Stimulated activated naive CD8-positive, alpha-beta T cell treated with anti-CD3 and anti-CD28 coated beads, Interleukin-15, Interleukin-2, amounts not matched to agents 100 ng/mL and 50 ng/mL, for 24 hours (primary cell): ENCODE measurements around the gene LYVE1.

ENCODE experiments used
- H3K27ac Mint-ChIP-seq: one replicate; pipeline ENCODE4 v1.8.0; 2021; ENCODE audit warnings: mild to moderate bottlenecking, mixed read lengths
- H3K27me3 Mint-ChIP-seq: one replicate; pipeline ENCODE4 v1.8.0; 2021; ENCODE audit warnings: mixed read lengths
- H3K36me3 Mint-ChIP-seq: one replicate; pipeline ENCODE4 v1.8.0; 2021; ENCODE audit warnings: low read depth, mixed read lengths
- H3K4me1 Mint-ChIP-seq: one replicate; pipeline ENCODE4 v1.8.0; 2021; ENCODE audit warnings: low read depth, mixed read lengths
- H3K4me3 Mint-ChIP-seq: one replicate; pipeline ENCODE4 v1.8.0; 2021; ENCODE audit warnings: mild to moderate bottlenecking, mixed read lengths
- H3K9me3 Mint-ChIP-seq: one replicate; pipeline ENCODE4 v1.8.0; 2021; ENCODE audit warnings: mixed read lengths

The LYVE1 gene

GRCh38 chr11:10551845-10552352 is 16.6 kb downstream of the LYVE1 start:
- Mint-ChIP-seq H3K27me3 (peaks cover 8% of the 10 kb centered on the region), H3K4me3 (no peak overlapping the region), H3K9me3 (peaks cover 4% of the 10 kb centered on the region), H3K4me1 (no peaks in the 10 kb centered on the region), H3K27ac (no peak overlapping the region), H3K36me3 (no peaks in the 10 kb centered on the region)

DNA sequence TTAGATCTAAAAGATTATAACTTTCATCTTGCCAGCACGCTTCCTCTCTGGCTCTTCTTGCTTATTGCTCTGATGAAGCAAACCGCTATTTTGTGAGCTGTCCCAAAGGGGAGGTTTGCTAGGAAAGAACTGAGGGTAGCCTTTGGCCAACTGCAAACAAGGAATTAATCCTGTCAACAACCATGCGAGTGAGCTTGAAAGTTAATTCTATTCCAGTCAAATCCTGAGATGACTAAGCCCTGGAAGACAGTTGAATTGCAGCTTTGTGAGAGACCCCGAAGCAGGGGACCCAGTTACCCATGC is 17.2 kb downstream of the LYVE1 start:
- H3K27ac Mint-ChIP-seq = no peak overlapping the region

DNA sequence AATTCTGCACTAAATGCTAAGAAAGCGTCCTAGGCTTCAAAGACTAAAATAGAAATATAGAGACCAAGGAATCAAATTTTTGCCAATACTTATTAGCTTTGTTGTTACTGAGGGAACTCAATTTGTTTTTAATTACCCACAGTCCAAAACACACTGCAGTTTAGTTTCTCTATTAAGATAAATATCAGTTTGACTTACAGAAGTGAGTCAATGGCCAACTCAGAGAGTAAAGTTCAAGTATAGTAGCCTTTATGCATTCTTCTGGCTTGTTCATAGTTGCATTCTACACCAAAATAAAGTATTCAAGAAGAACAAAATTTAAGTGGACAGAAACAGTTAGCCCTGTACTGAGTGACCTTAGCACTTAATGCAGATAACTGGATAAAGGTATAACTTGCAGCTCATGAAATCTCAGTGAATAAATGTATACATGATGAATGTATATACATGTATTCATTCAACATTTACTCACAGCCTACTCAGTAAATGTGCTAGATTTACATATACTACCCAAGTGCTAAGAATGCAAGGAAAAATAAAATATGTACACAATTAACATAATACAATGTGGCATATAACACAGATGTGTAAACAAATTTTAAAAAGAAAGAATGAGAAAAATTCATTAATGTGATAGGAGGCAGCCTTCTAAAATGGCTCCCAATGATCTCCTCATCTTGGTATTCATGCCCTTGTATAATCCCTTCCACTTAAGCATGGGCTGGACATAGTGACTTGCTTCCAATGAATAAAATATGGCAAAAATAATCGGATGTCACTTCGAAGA is 17.8 kb downstream of the LYVE1 start:
- H3K27me3 Mint-ChIP-seq = peaks cover 6% of the 10 kb centered on the region
- no peak overlapping the region for H3K4me3 Mint-ChIP-seq
- H3K9me3 Mint-ChIP-seq = peaks cover 4% of the 10 kb centered on the region
- no peaks in the 10 kb centered on the region for H3K36me3 Mint-ChIP-seq
- no peak overlapping the region for H3K27ac Mint-ChIP-seq
- no peaks in the 10 kb centered on the region for H3K4me1 Mint-ChIP-seq

More for the DNA sequence above, 17.2 kb downstream of the LYVE1 start:
- Mint-ChIP-seq H3K27me3 (peaks cover 8% of the 10 kb centered on the region), H3K9me3 (peaks cover 4% of the 10 kb centered on the region), H3K4me1 (no peaks in the 10 kb centered on the region), H3K36me3 (no peaks in the 10 kb centered on the region), H3K4me3 (no peak overlapping the region)

- H3K36me3 Mint-ChIP-seq = no peaks in the 10 kb centered on the region
- H3K27me3 Mint-ChIP-seq = no peaks in the 10 kb centered on the region
- no peaks in the 10 kb centered on the region for H3K9me3 Mint-ChIP-seq
- H3K4me1 Mint-ChIP-seq = peaks cover 16% of the 10 kb centered on the region
- no peak overlapping the region for H3K4me3 Mint-ChIP-seq
- H3K27ac Mint-ChIP-seq = no peak overlapping the region
Measured at GRCh38 chr11:10544491-10545465, 23.7 kb downstream of the LYVE1 start.

- Mint-ChIP-seq H3K9me3 (no peaks in the 10 kb centered on the region), H3K4me3 (no peak overlapping the region), H3K27me3 (no peaks in the 10 kb centered on the region), H3K27ac (no peak overlapping the region), H3K4me1 (peaks cover 23% of the 10 kb centered on the region), H3K36me3 (no peaks in the 10 kb centered on the region)
Measured at GRCh38 chr11:10543782-10544181, 24.7 kb downstream of the LYVE1 start.

DNA sequence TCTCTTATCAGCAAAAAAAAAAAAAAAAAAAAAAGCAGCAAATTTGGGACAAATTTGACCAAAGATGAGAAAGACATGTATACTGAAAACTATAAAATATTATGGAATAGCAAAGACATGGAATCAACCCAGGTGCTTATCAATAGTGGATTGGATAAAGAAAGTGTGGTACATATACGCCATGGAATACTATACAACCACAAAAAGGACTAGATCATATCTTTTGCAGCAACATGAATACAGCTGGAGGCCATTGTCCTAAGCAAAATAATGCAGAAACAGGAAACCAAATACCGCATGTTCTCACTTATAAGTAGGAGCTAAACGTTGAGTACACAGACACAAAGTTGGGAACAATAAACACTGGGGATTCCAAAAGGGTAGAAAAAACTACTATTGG is 25.7 kb downstream of the LYVE1 start:
- peaks cover 28% of the 10 kb centered on the region for H3K4me1 Mint-ChIP-seq
- H3K27ac Mint-ChIP-seq = no peak overlapping the region
- no peaks in the 10 kb centered on the region for H3K36me3 Mint-ChIP-seq
- H3K4me3 Mint-ChIP-seq = no peak overlapping the region
- H3K9me3 Mint-ChIP-seq = no peaks in the 10 kb centered on the region
- no peaks in the 10 kb centered on the region for H3K27me3 Mint-ChIP-seq

DNA sequence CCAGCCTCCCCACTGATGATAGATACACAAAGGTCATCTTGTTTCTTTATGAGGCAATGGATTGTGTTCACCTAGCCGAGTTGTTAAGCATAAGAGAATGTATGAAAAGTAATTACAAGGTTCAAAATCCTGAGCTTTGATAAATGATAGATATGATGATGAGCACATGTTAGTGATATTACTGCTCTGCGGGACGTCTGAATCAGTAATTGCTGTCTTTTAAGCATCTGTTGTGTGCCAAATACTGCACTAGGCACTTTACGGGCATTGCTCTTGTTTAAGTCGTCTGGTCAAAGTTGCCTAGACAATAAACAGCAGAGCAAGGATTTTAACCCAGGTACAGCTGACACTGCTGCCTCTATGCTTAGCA is 26.9 kb downstream of the LYVE1 start:
- peak overlapping the region; percentile 81 for H3K4me3 Mint-ChIP-seq
- H3K27ac Mint-ChIP-seq = peak overlapping the region; percentile 75
- H3K36me3 Mint-ChIP-seq = no peaks in the 10 kb centered on the region
- H3K27me3 Mint-ChIP-seq = no peaks in the 10 kb centered on the region
- no peaks in the 10 kb centered on the region for H3K9me3 Mint-ChIP-seq
- H3K4me1 Mint-ChIP-seq = peaks cover 33% of the 10 kb centered on the region

GRCh38 chr11:10540915-10541560 is 27.4 kb downstream of the LYVE1 start, which contains the start of gene RNF141:
TSS of gene RNF141 (minus strand) at chr11:10541187. CDS start at chr11:10534158, 7,029 bp downstream.
- peaks cover 38% of the 10 kb centered on the region for H3K4me1 Mint-ChIP-seq
- H3K9me3 Mint-ChIP-seq = no peaks in the 10 kb centered on the region
- peak within 1 kb of the TSS; percentile 81 for H3K4me3 Mint-ChIP-seq
- H3K27me3 Mint-ChIP-seq = no peaks in the 10 kb centered on the region
- H3K27ac Mint-ChIP-seq = peak within 1 kb of the TSS; percentile 86
- no peaks in the 10 kb centered on the region for H3K36me3 Mint-ChIP-seq

GRCh38 chr11:10540546-10540914 is 27.9 kb downstream of the LYVE1 start:
- peaks cover 41% of the 10 kb centered on the region for H3K4me1 Mint-ChIP-seq
- H3K36me3 Mint-ChIP-seq = no peaks in the 10 kb centered on the region
- no peaks in the 10 kb centered on the region for H3K9me3 Mint-ChIP-seq
- peak overlapping the region; percentile 86 for H3K27ac Mint-ChIP-seq
- H3K4me3 Mint-ChIP-seq = peak overlapping the region; percentile 81
- no peaks in the 10 kb centered on the region for H3K27me3 Mint-ChIP-seq

- H3K27me3 Mint-ChIP-seq = no peaks in the 10 kb centered on the region
- H3K27ac Mint-ChIP-seq = no peak overlapping the region
- H3K9me3 Mint-ChIP-seq = no peaks in the 10 kb centered on the region
- no peaks in the 10 kb centered on the region for H3K36me3 Mint-ChIP-seq
- H3K4me1 Mint-ChIP-seq = peaks cover 39% of the 10 kb centered on the region
- peak overlapping the region; percentile 81 for H3K4me3 Mint-ChIP-seq
Measured at GRCh38 chr11:10539339-10539738, 29.1 kb downstream of the LYVE1 start.

GRCh38 chr11:10538924-10539323 is 29.5 kb downstream of the LYVE1 start:
- Mint-ChIP-seq H3K27ac (no peak overlapping the region), H3K27me3 (no peaks in the 10 kb centered on the region), H3K4me1 (peaks cover 39% of the 10 kb centered on the region), H3K9me3 (no peaks in the 10 kb centered on the region), H3K36me3 (peaks cover under 1% of the 10 kb centered on the region), H3K4me3 (no peak overlapping the region)

- H3K27ac Mint-ChIP-seq = no peak overlapping the region
Measured at GRCh38 chr11:10537600-10537999, 30.9 kb downstream of the LYVE1 start.

GRCh38 chr11:10534316-10534715 is 34.1 kb downstream of the LYVE1 start:
- no peak overlapping the region for H3K27ac Mint-ChIP-seq
- no peaks in the 10 kb centered on the region for H3K27me3 Mint-ChIP-seq
- peaks cover 20% of the 10 kb centered on the region for H3K36me3 Mint-ChIP-seq
- H3K4me1 Mint-ChIP-seq = peaks cover 21% of the 10 kb centered on the region
- H3K4me3 Mint-ChIP-seq = no peak overlapping the region
- H3K9me3 Mint-ChIP-seq = no peaks in the 10 kb centered on the region

More at GRCh38 chr11:10537600-10537999, 30.9 kb downstream of the LYVE1 start:
- peaks cover 10% of the 10 kb centered on the region for H3K36me3 Mint-ChIP-seq
- H3K9me3 Mint-ChIP-seq = no peaks in the 10 kb centered on the region
- no peak overlapping the region for H3K4me3 Mint-ChIP-seq
- H3K4me1 Mint-ChIP-seq = peaks cover 39% of the 10 kb centered on the region
- H3K27me3 Mint-ChIP-seq = no peaks in the 10 kb centered on the region

GRCh38 chr11:10533323-10533722 is 35.1 kb downstream of the LYVE1 start:
- peaks cover 29% of the 10 kb centered on the region for H3K36me3 Mint-ChIP-seq
- no peaks in the 10 kb centered on the region for H3K27me3 Mint-ChIP-seq
- H3K4me1 Mint-ChIP-seq = peaks cover 14% of the 10 kb centered on the region
- no peaks in the 10 kb centered on the region for H3K9me3 Mint-ChIP-seq
- no peak overlapping the region for H3K4me3 Mint-ChIP-seq
- H3K27ac Mint-ChIP-seq = no peak overlapping the region

DNA sequence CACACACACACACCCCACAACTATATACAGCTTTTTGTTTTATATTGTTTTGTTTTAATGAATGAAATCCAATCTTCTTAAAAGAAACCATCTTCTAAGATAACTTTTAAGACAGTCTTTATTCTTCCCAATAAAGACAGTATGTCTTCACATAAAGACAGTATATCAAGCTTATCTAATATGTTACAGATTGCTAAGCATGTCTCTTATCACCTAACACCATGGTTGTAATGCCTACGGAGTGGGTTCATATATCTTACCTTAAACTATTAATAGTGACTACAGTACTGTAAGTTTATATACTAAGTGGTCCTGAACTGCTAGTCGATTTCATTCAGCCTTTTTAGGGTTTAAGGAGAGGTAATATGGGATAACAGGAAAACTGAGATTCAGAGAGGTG is 35.9 kb downstream of the LYVE1 start:
- H3K4me3 Mint-ChIP-seq = no peak overlapping the region
- peaks cover 16% of the 10 kb centered on the region for H3K4me1 Mint-ChIP-seq
- H3K9me3 Mint-ChIP-seq = no peaks in the 10 kb centered on the region
- H3K27me3 Mint-ChIP-seq = no peaks in the 10 kb centered on the region
- no peak overlapping the region for H3K27ac Mint-ChIP-seq
- H3K36me3 Mint-ChIP-seq = peaks cover 33% of the 10 kb centered on the region
